HL-60 (cell line): ENCODE data around the gene CCDC15.

Source experiments
- DNase-seq, 2 experiments: peaks; one replicate each; pipeline ENCODE4 v3.0.0-alpha.2; 2010 to 2020; ENCODE audit warnings: low read depth in 1 of 2, low spot score in 1 of 2
- H3K27ac ChIP-seq: fragments of 250-450 bp; sonication (Bioruptor Pico); replicated peaks from 2 replicates; pipeline ENCODE4 v1.5.1; 2020; ENCODE audit warnings: mild to moderate bottlenecking, moderate library complexity
- H3K27me3 ChIP-seq: fragments of 250-450 bp; sonication (Bioruptor Pico); 2 replicates; pipeline ENCODE4 v1.5.1; 2021; ENCODE audit warnings: mild to moderate bottlenecking, moderate library complexity; ENCODE audit not compliant: insufficient read depth, poor library complexity, severe bottlenecking
- H3K4me3 ChIP-seq: replicated peaks from 2 replicates; pipeline ENCODE4 v1.5.1; 2011; ENCODE audit warnings: mild to moderate bottlenecking, control low read depth, low read length; ENCODE audit not compliant: insufficient read depth
- GABPA ChIP-seq: IDR thresholded peaks from 2 replicates; pipeline ENCODE4 v1.6.1; 2012; ENCODE audit warnings: low read depth
- POLR2AphosphoS5 ChIP-seq: IDR thresholded peaks from 2 replicates; pipeline ENCODE4 v1.6.1; 2012; ENCODE audit warnings: low read depth
- SPI1 ChIP-seq: IDR thresholded peaks from 2 replicates; pipeline ENCODE4 v1.6.1; 2012; ENCODE audit warnings: low read depth, mild to moderate bottlenecking, borderline replicate concordance
- TF ChIP-seq, protein P1 (sequence below): IDR thresholded peaks from 2 replicates; pipeline ENCODE4 v1.6.1; 2012; ENCODE audit warnings: low read depth; ENCODE audit not compliant: insufficient replicate concordance
- TF ChIP-seq, protein P2 (sequence below): IDR thresholded peaks from one replicate; pipeline ENCODE4 v1.5.1; 2011; ENCODE audit warnings: low read length, control low read depth, inconsistent platforms; ENCODE audit not compliant: insufficient read depth

The CCDC15 gene

DNA sequence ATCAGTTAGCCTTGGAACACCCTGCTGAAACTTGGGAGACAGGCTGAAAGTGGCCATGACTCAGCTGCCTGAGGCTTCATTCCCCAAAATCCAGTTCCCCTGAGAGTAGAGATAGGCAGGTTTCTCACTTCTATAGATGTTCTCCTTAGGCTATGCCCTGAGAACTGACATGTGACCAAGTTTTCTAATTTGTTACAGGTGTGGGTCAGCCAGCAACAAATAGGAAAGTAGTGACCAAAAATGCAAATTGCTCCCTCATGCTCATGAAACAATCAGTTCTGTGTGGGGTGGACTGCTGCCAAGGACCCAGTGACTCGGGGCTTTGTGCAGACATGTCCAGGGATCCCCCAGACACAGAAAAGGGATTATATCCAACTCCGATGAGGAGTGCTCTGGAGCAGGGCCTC lies 7.3 kb upstream of the CCDC15 start:
- no peak overlapping the region for H3K4me3 ChIP-seq
- TF ChIP-seq GABPA (no peak), SPI1 (no peak), POLR2AphosphoS5 (no peak)
- TF ChIP-seq, protein P1, sequence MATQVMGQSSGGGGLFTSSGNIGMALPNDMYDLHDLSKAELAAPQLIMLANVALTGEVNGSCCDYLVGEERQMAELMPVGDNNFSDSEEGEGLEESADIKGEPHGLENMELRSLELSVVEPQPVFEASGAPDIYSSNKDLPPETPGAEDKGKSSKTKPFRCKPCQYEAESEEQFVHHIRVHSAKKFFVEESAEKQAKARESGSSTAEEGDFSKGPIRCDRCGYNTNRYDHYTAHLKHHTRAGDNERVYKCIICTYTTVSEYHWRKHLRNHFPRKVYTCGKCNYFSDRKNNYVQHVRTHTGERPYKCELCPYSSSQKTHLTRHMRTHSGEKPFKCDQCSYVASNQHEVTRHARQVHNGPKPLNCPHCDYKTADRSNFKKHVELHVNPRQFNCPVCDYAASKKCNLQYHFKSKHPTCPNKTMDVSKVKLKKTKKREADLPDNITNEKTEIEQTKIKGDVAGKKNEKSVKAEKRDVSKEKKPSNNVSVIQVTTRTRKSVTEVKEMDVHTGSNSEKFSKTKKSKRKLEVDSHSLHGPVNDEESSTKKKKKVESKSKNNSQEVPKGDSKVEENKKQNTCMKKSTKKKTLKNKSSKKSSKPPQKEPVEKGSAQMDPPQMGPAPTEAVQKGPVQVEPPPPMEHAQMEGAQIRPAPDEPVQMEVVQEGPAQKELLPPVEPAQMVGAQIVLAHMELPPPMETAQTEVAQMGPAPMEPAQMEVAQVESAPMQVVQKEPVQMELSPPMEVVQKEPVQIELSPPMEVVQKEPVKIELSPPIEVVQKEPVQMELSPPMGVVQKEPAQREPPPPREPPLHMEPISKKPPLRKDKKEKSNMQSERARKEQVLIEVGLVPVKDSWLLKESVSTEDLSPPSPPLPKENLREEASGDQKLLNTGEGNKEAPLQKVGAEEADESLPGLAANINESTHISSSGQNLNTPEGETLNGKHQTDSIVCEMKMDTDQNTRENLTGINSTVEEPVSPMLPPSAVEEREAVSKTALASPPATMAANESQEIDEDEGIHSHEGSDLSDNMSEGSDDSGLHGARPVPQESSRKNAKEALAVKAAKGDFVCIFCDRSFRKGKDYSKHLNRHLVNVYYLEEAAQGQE: no peak
- TF ChIP-seq, protein P2, sequence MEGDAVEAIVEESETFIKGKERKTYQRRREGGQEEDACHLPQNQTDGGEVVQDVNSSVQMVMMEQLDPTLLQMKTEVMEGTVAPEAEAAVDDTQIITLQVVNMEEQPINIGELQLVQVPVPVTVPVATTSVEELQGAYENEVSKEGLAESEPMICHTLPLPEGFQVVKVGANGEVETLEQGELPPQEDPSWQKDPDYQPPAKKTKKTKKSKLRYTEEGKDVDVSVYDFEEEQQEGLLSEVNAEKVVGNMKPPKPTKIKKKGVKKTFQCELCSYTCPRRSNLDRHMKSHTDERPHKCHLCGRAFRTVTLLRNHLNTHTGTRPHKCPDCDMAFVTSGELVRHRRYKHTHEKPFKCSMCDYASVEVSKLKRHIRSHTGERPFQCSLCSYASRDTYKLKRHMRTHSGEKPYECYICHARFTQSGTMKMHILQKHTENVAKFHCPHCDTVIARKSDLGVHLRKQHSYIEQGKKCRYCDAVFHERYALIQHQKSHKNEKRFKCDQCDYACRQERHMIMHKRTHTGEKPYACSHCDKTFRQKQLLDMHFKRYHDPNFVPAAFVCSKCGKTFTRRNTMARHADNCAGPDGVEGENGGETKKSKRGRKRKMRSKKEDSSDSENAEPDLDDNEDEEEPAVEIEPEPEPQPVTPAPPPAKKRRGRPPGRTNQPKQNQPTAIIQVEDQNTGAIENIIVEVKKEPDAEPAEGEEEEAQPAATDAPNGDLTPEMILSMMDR: no peak
- DNase-seq: no peak
- H3K27me3 ChIP-seq: no peaks in the 10 kb centered on the region
- H3K27ac ChIP-seq: no peak overlapping the region

DNA sequence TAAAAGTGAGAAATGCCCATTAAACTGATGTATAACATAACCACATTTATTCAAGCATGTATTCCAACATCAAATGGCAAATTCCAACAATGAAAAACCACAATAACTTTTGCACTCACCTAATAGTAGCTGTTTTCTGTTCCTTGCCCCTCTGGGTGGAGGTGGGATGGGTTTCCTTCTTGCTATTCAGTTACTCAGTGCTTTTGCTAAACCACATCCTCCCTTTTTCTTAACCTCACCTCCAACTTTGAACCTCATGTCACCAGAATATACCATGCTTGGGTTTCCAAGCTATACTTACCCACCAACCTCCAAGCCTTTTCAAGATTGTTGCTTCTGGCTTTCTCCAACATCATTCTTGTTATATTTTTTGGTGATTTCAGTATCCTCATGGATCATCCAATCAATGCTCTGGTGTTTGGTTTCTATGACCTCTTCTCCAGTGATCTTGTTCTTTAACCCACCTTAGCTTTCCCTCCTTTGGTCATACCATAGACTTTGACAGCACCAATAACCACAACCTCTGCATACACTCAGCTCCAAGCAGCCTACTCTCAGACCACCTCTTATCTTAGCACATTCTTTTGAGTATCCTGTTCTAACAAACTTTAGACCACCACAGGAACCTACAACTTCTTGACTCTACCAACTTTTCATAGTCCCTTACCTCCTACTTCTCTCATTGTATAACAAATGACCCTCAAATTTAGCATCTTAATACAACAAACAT lies 3.2 kb upstream of the CCDC15 start:
- Histone ChIP-seq H3K27ac (no peak overlapping the region), H3K4me3 (no peak overlapping the region), H3K27me3 (no peaks in the 10 kb centered on the region)
- DNase-seq: no peak
- TF ChIP-seq SPI1 (no peak), GABPA (no peak), POLR2AphosphoS5 (no peak)
- TF ChIP-seq, protein P2: no peak
- TF ChIP-seq, protein P1: no peak

DNA sequence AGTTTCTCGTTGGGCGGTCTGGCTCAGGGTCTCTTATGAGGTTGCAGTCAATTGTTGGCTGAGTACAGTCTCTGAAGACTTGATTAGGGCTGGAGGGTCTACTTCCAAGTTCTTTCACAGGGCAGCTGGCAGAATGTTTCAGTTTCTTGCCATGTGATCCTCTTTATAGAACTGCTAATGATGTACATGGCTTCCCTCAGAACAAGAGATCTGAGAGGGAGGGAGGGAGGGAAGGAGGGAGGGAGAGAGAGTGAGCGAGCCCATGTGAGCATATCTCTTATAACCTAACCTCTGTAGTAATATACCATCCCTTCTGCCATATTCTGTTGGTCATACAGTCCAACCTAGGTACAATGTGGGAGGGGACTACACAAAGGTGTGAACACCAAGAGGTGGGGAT lies 2.7 kb upstream of the CCDC15 start:
- no peak overlapping the region for H3K27ac ChIP-seq
- TF ChIP-seq POLR2AphosphoS5: no peak
- TF ChIP-seq SPI1: no peak
- TF ChIP-seq GABPA: no peak
- TF ChIP-seq, protein P1: no peak
- TF ChIP-seq, protein P2: no peak
- H3K27me3 ChIP-seq: no peaks in the 10 kb centered on the region
- DNase-seq: no peak
- H3K4me3 ChIP-seq: no peak overlapping the region
